NCI-H2171 (cell line): Measurements from ENCODE around the gene OR51E1.

Experiments used
- DNase-seq: peaks from one replicate; lab custom pipeline; 2025; lab: John Stamatoyannopoulos, UW

Gene OR51E1

GRCh38 chr11:4654635-4655369 lies 11.0 kb downstream of the OR51E1 start:
- DNase-seq, result no peak

GRCh38 chr11:4658629-4659445 lies 15.1 kb downstream of the OR51E1 start:
- DNase-seq, result no peak

- no peak for DNase-seq
Observed at GRCh38 chr11:4662876-4663275, 19.1 kb downstream of the OR51E1 start.

- no peak for DNase-seq
Observed at GRCh38 chr11:4664183-4664582, 20.4 kb downstream of the OR51E1 start.

- no peak for DNase-seq
Observed at GRCh38 chr11:4664786-4665185, 21.0 kb downstream of the OR51E1 start.

- no peak for DNase-seq
Observed at GRCh38 chr11:4665424-4665823, 21.6 kb downstream of the OR51E1 start.

GRCh38 chr11:4671741-4672140 lies 28.0 kb downstream of the OR51E1 start:
- DNase-seq, result no peak

GRCh38 chr11:4672470-4672869 lies 28.7 kb downstream of the OR51E1 start:
- no peak for DNase-seq

GRCh38 chr11:4673781-4674180 lies 30.0 kb downstream of the OR51E1 start:
- no peak for DNase-seq

- no peak for DNase-seq
Observed at GRCh38 chr11:4677948-4678347, 34.2 kb downstream of the OR51E1 start.

GRCh38 chr11:4680341-4680740 lies 36.6 kb downstream of the OR51E1 start:
- DNase-seq, result no peak

GRCh38 chr11:4682623-4683419 lies 39.0 kb downstream of the OR51E1 start:
- no peak for DNase-seq

GRCh38 chr11:4684631-4685285 lies 41.0 kb downstream of the OR51E1 start:
- no peak for DNase-seq

- no peak for DNase-seq
Observed at GRCh38 chr11:4695442-4695841, 51.7 kb downstream of the OR51E1 start.

- no peak for DNase-seq
Observed at GRCh38 chr11:4697585-4697984, 53.8 kb downstream of the OR51E1 start, which contains the start of gene OR51E2. Gene OR51E2 (minus strand): TSS chr11:4697853. CDS start chr11:4682711, 15,142 bp downstream.

GRCh38 chr11:4699697-4700435 lies 56.1 kb downstream of the OR51E1 start:
- DNase-seq, result no peak

- no peak for DNase-seq
Observed at GRCh38 chr11:4700436-4700820, 56.6 kb downstream of the OR51E1 start.

- no peak for DNase-seq
Observed at GRCh38 chr11:4704054-4704789, 60.4 kb downstream of the OR51E1 start, which contains the start of gene MMP26. Gene MMP26 (plus strand): TSS chr11:4704784.

GRCh38 chr11:4704790-4705334 lies 61.1 kb downstream of the OR51E1 start:
- DNase-seq, result no peak
